ENCODE results near the gene HELZ.
"Not testable (repeated sequence)": the region's sequence is repeated elsewhere in the genome, so short reads cannot be mapped to it uniquely, and the experiment has no call there.

Gene HELZ

GRCh38 chr17:67145183-67145805 is 99.7 kb downstream of the HELZ start:
- no peak overlapping the region for H3K4me3 ChIP-seq (ENCODE audit: low read length)
- no peak for TF ChIP-seq ZNF274 (IDR thresholded peaks at IDR 0.05; ENCODE audit: low read depth, low read length)

GRCh38 chr17:67143318-67143717 is 101.7 kb downstream of the HELZ start:
- no peak overlapping the region for H3K4me3 ChIP-seq (ENCODE audit: low read length)
- no peak for TF ChIP-seq ZNF274 (IDR thresholded peaks at IDR 0.05; ENCODE audit: low read depth, low read length)

GRCh38 chr17:67142030-67142429 is 103.0 kb downstream of the HELZ start:
- H3K4me3 ChIP-seq (ENCODE audit: low read length) = not testable (repeated sequence)

- TF ChIP-seq ZNF274 (IDR thresholded peaks at IDR 0.05; ENCODE audit: low read depth, low read length) = no peak
- no peak overlapping the region for H3K4me3 ChIP-seq (ENCODE audit: low read length)
Observed at GRCh38 chr17:67139784-67140665, 105.0 kb downstream of the HELZ start.

GRCh38 chr17:67139289-67139688 is 105.7 kb downstream of the HELZ start:
- no peak overlapping the region for H3K4me3 ChIP-seq (ENCODE audit: low read length)
- no peak for TF ChIP-seq ZNF274 (IDR thresholded peaks at IDR 0.05; ENCODE audit: low read depth, low read length)

- no peak for TF ChIP-seq ZNF274 (IDR thresholded peaks at IDR 0.05; ENCODE audit: low read depth, low read length)
- no peak overlapping the region for H3K4me3 ChIP-seq (ENCODE audit: low read length)
Observed at GRCh38 chr17:67138392-67138791, 106.6 kb downstream of the HELZ start.

GRCh38 chr17:67137860-67138259 is 107.1 kb downstream of the HELZ start:
- no peak for TF ChIP-seq ZNF274 (IDR thresholded peaks at IDR 0.05; ENCODE audit: low read depth, low read length)
- no peak overlapping the region for H3K4me3 ChIP-seq (ENCODE audit: low read length)

GRCh38 chr17:67137026-67137370 is 108.0 kb downstream of the HELZ start:
- no peak overlapping the region for H3K4me3 ChIP-seq (ENCODE audit: low read length)
- no peak for TF ChIP-seq ZNF274 (IDR thresholded peaks at IDR 0.05; ENCODE audit: low read depth, low read length)

GRCh38 chr17:67136191-67137025 is 108.6 kb downstream of the HELZ start:
- H3K4me3 ChIP-seq (ENCODE audit: low read length) = no peak overlapping the region
- no peak for TF ChIP-seq ZNF274 (IDR thresholded peaks at IDR 0.05; ENCODE audit: low read depth, low read length)

GRCh38 chr17:67133161-67133560 is 111.8 kb downstream of the HELZ start:
- no peak for TF ChIP-seq ZNF274 (IDR thresholded peaks at IDR 0.05; ENCODE audit: low read depth, low read length)
- no peak overlapping the region for H3K4me3 ChIP-seq (ENCODE audit: low read length)

- H3K4me3 ChIP-seq (ENCODE audit: low read length) = no peak overlapping the region
- no peak for TF ChIP-seq ZNF274 (IDR thresholded peaks at IDR 0.05; ENCODE audit: low read depth, low read length)
Observed at GRCh38 chr17:67132366-67132765, 112.6 kb downstream of the HELZ start.

GRCh38 chr17:67130768-67131167 is 114.2 kb downstream of the HELZ start:
- no peak overlapping the region for H3K4me3 ChIP-seq (ENCODE audit: low read length)
- TF ChIP-seq ZNF274 (IDR thresholded peaks at IDR 0.05; ENCODE audit: low read depth, low read length) = no peak

GRCh38 chr17:67129283-67129682 is 115.7 kb downstream of the HELZ start:
- no peak overlapping the region for H3K4me3 ChIP-seq (ENCODE audit: low read length)
- no peak for TF ChIP-seq ZNF274 (IDR thresholded peaks at IDR 0.05; ENCODE audit: low read depth, low read length)

- TF ChIP-seq ZNF274 (IDR thresholded peaks at IDR 0.05; ENCODE audit: low read depth, low read length) = no peak
- no peak overlapping the region for H3K4me3 ChIP-seq (ENCODE audit: low read length)
Observed at GRCh38 chr17:67128700-67129099, 116.3 kb downstream of the HELZ start.

- no peak for TF ChIP-seq ZNF274 (IDR thresholded peaks at IDR 0.05; ENCODE audit: low read depth, low read length)
- H3K4me3 ChIP-seq (ENCODE audit: low read length) = no peak overlapping the region
Observed at GRCh38 chr17:67127925-67128324, 117.1 kb downstream of the HELZ start.

All from GM08714 (cell line).